OCI-LY7 (cell line): ENCODE results near the gene MAP1LC3B. TPM values are rescaled to one million over a fixed set of nuclear protein-coding genes. Genes with fewer than 3 reads are reported as not detected.

Source experiments
- BruUV-seq: library from RNA; stranded (reverse); fragments of 400-500 nt; replicated peaks from 2 replicates; lab custom pipeline; 2021; lab: Mats Ljungman, UMichigan
- CTCF ChIA-PET: fragments of 300-600 bp; sonication (Branson Sonifier 250); formaldehyde crosslinking; loops from one replicate; lab custom pipeline; 2022; ENCODE audit warnings: antibody characterized with exemption; ENCODE audit not compliant: unreplicated experiment; lab: Charles Lee
- POLR2A ChIA-PET: fragments of 300-600 bp; sonication (Branson Sonifier 250); formaldehyde crosslinking; loops from one replicate; lab custom pipeline; 2022; ENCODE audit warnings: antibody characterized with exemption; lab: Charles Lee
- DNase-seq: peaks from one replicate; pipeline ENCODE4 v3.0.0-alpha.2; 2015; ENCODE audit warnings: low spot score
- H2AFZ ChIP-seq: fragments of 200-600 bp; sonication (generic), shearing (Covaris generic); 2 replicates; pipeline ENCODE4 v1.6.1; 2014; ENCODE audit warnings: mild to moderate bottlenecking, antibody characterized with exemption, low read length, moderate library complexity
- H3K27ac ChIP-seq: fragments of 200-600 bp; sonication (generic); 2 replicates; pipeline ENCODE4 v1.5.1; 2014; ENCODE audit warnings: mixed run types, low read depth, mild to moderate bottlenecking, moderate library complexity, low read length, inconsistent platforms; ENCODE audit not compliant: poor library complexity, severe bottlenecking
- H3K36me3 ChIP-seq: fragments of 200-600 bp; sonication (generic); 2 replicates; pipeline ENCODE4 v1.6.1; 2014; ENCODE audit warnings: mild to moderate bottlenecking, antibody characterized with exemption, low read length, moderate library complexity, mixed read lengths; ENCODE audit not compliant: insufficient read depth
- H3K4me1 ChIP-seq: fragments of 200-600 bp; sonication (generic); 2 replicates; pipeline ENCODE4 v1.5.1; 2014; ENCODE audit warnings: mild to moderate bottlenecking, low read length; ENCODE audit not compliant: insufficient read depth, poor library complexity, severe bottlenecking
- H3K4me2 ChIP-seq: fragments of 200-600 bp; sonication (generic); 2 replicates; pipeline ENCODE4 v1.6.1; 2014; ENCODE audit warnings: mild to moderate bottlenecking, low read length
- H3K4me3 ChIP-seq: fragments of 200-600 bp; sonication (generic); 2 replicates; pipeline ENCODE4 v1.5.1; 2014; ENCODE audit warnings: mild to moderate bottlenecking, low read depth, low read length; ENCODE audit not compliant: poor library complexity, severe bottlenecking
- H3K79me2 ChIP-seq: fragments of 200-600 bp; sonication (generic); 2 replicates; pipeline ENCODE4 v1.6.1; 2016; ENCODE audit warnings: low read depth, mild to moderate bottlenecking, low read length, moderate library complexity, mixed read lengths; ENCODE audit not compliant: insufficient read depth
- H3K9me2 ChIP-seq: fragments of 200-600 bp; sonication (generic); 2 replicates; pipeline ENCODE4 v1.6.1; 2016; ENCODE audit warnings: mild to moderate bottlenecking, low read length, mixed read lengths; ENCODE audit not compliant: insufficient read depth
- H3K9me3 ChIP-seq: fragments of 200-600 bp; sonication (generic); 2 replicates; pipeline ENCODE4 v1.6.1; 2014; ENCODE audit warnings: mild to moderate bottlenecking, mixed run types, low read length, mixed read lengths
- H4K20me1 ChIP-seq: fragments of 200-600 bp; sonication (generic); 2 replicates; pipeline ENCODE4 v1.6.1; 2014; ENCODE audit warnings: mild to moderate bottlenecking, antibody characterized with exemption, low read length, moderate library complexity, mixed read lengths; ENCODE audit not compliant: insufficient read depth
- EZH2phosphoT487 ChIP-seq: fragments of 200-600 bp; sonication (generic); IDR thresholded peaks from 2 replicates; pipeline ENCODE4 v1.6.1; 2018; ENCODE audit warnings: low read depth, borderline replicate concordance, mild to moderate bottlenecking, mixed run types, antibody characterized with exemption, low read length, moderate library complexity, mixed read lengths
- intact Hi-C: fragments of 100-400 bp; cut with micrococcal nuclease; formaldehyde crosslinking; loops from one replicate; pipeline ENCODE4 v1.10.0; 2022; ENCODE audit not compliant: unreplicated experiment
- total RNA-seq, 2 experiments: library from RNA; depleted of rRNA in 1 of 2; stranded (reverse); fragments of >200 nt in 1 of 2; shearing (Covaris generic) in 1 of 2; gene quantifications; 2 replicates each; pipeline ENCODE4 v1.2.3, GENCODE V29; 2014 to 2022
- TF ChIP-seq, protein P1 (sequence below): fragments of 200-600 bp; sonication (generic); conservative IDR thresholded peaks from 2 replicates; pipeline ENCODE4 v1.5.1; 2014; ENCODE audit warnings: mild to moderate bottlenecking, antibody characterized with exemption, low read length, moderate library complexity, mixed read lengths

Gene MAP1LC3B
- total RNA-seq, 2 experiments from 2014 or later: 15.3 to 43.8 TPM

DNA sequence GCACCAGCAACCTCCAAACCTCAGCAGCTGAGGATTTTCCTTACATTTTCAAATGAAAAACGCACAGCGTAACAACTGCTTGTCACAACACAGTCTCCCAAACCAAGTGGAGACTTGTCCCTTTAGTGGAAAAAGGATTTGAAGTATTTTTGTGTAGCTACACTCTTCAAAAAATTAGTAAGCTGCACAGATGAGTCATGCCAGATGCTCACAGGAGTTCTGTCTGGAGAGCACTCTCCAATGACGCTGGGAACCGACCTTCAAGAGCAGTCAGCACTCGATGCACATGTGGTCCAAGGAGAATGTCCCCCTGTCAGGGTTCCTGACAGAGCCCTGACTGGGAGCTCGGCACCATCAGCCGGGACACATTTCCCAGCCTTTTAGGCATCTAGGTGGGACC lies 39.8 kb downstream of the MAP1LC3B start:
- Histone ChIP-seq H3K36me3 (no peaks in the 10 kb centered on the region), H2AFZ (no peak overlapping the region), H3K4me3 (no peak overlapping the region), H3K9me2 (no peaks in the 10 kb centered on the region), H3K79me2 (no peaks in the 10 kb centered on the region), H3K27ac (no peak overlapping the region), H3K4me2 (no peak overlapping the region), H4K20me1 (no peaks in the 10 kb centered on the region), H3K4me1 (peaks cover 9% of the 10 kb centered on the region), H3K9me3 (no peaks in the 10 kb centered on the region)
- ChIA-PET POLR2A (no interaction called here), CTCF (no interaction called here)
- no peak for DNase-seq
- intact Hi-C loops: no loop called here
- BruUV-seq: no TSS peak
- TF ChIP-seq, protein P1, sequence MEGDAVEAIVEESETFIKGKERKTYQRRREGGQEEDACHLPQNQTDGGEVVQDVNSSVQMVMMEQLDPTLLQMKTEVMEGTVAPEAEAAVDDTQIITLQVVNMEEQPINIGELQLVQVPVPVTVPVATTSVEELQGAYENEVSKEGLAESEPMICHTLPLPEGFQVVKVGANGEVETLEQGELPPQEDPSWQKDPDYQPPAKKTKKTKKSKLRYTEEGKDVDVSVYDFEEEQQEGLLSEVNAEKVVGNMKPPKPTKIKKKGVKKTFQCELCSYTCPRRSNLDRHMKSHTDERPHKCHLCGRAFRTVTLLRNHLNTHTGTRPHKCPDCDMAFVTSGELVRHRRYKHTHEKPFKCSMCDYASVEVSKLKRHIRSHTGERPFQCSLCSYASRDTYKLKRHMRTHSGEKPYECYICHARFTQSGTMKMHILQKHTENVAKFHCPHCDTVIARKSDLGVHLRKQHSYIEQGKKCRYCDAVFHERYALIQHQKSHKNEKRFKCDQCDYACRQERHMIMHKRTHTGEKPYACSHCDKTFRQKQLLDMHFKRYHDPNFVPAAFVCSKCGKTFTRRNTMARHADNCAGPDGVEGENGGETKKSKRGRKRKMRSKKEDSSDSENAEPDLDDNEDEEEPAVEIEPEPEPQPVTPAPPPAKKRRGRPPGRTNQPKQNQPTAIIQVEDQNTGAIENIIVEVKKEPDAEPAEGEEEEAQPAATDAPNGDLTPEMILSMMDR: no peak
- no peak for TF ChIP-seq EZH2phosphoT487

DNA sequence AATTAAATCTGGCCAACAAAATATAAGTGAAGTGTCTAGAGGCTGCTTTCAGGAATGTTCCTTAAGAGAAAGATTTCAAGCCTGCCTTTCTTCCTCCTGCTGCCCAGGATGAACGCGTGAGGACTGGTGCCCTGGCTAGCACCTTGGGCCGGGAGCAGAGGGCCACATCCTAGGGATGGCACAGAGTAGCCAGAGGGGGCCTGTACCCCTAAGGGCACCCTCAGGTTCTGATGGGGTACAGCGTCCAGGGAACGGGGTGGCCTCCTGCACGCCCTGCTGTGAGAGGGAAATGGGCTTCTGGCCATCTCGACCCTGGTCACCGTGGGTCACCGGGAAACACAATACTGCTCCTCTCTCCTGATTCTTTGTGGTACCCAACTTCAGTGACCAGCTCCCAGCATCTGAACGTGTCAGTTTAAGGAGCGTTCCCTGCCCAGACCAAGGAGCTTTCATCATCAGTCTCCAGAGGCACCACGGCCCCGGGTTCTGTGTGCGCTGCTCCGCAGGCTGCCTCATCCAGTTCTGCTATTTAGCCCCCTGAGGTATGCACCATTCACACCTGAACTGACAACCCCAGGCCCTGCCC lies 40.3 kb downstream of the MAP1LC3B start:
- no peaks in the 10 kb centered on the region for H3K36me3 ChIP-seq
- H3K9me3 ChIP-seq: no peaks in the 10 kb centered on the region
- ChIA-PET POLR2A (no interaction called here), CTCF (no interaction called here)
- H3K4me2 ChIP-seq: no peak overlapping the region
- no peaks in the 10 kb centered on the region for H4K20me1 ChIP-seq
- H3K4me3 ChIP-seq: no peak overlapping the region
- H2AFZ ChIP-seq: no peak overlapping the region
- no TSS peak for BruUV-seq
- no peaks in the 10 kb centered on the region for H3K9me2 ChIP-seq
- TF ChIP-seq, protein P1: no peak
- no peak for TF ChIP-seq EZH2phosphoT487
- intact Hi-C loops: no loop called here
- no peak overlapping the region for H3K27ac ChIP-seq
- DNase-seq: no peak
- H3K79me2 ChIP-seq: no peaks in the 10 kb centered on the region
- peaks cover 9% of the 10 kb centered on the region for H3K4me1 ChIP-seq

DNA sequence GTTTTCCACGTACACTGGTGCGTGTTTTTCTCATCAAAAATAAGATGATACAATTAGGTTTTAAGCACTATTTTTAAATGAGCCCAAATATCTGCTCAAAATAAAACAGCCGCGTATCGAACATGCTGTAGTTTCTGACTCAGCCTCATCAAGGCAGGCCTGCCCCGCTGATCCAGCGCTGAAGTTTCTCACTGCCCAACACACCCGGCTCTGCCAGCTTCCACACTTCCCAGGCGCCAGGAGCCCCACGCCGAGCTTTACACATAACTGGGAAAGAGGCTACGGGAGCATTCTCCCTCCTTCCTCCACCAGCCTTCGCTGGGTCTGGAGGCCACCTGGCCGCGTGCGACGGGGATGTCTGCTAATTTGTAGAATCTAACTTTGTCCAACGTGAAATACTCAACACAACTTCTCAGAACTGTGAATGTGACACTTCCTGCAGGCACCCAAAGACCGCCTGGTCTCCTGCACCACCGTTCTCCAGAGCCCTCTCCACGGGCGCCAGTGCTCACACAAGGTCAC lies 42.1 kb downstream of the MAP1LC3B start:
- H3K79me2 ChIP-seq: no peaks in the 10 kb centered on the region
- BruUV-seq: no TSS peak
- no peak overlapping the region for H3K27ac ChIP-seq
- H3K36me3 ChIP-seq: no peaks in the 10 kb centered on the region
- no peaks in the 10 kb centered on the region for H4K20me1 ChIP-seq
- DNase-seq: no peak
- ChIA-PET POLR2A (no interaction called here), CTCF (no interaction called here)
- TF ChIP-seq, protein P1: no peak
- no peak for TF ChIP-seq EZH2phosphoT487
- no peaks in the 10 kb centered on the region for H3K9me3 ChIP-seq
- H3K4me2 ChIP-seq: no peak overlapping the region
- H2AFZ ChIP-seq: no peak overlapping the region
- no peak overlapping the region for H3K4me3 ChIP-seq
- H3K4me1 ChIP-seq: peaks cover 9% of the 10 kb centered on the region
- no peaks in the 10 kb centered on the region for H3K9me2 ChIP-seq
- intact Hi-C loops: no loop called here
